ENCODE data around the gene ADAMTS12. TPM values are rescaled to one million over a fixed set of nuclear protein-coding genes. Genes with fewer than 3 reads are reported as not detected.

ADAMTS12 gene
- total RNA-seq, 1 experiment from 2014 or later = 6.2 TPM

GRCh38 chr5:33938881-33939280, 47.1 kb upstream of the ADAMTS12 start:
- H3K9me3 Mint-ChIP-seq = no peaks in the 10 kb centered on the region
- Histone ChIP-seq H2BK120ac (ENCODE audit: low read depth, low read length, poor library complexity, severe bottlenecking) (no peak overlapping the region), H2AK5ac (ENCODE audit: insufficient read length, low read length) (no peak overlapping the region), H3K9me3 (ENCODE audit: control insufficient read depth, low read depth, low read length) (no peaks in the 10 kb centered on the region), H3K4me1 (ENCODE audit: insufficient read depth, low read length) (no peaks in the 10 kb centered on the region), H3K79me2 (ENCODE audit: insufficient read depth, low read length) (no peaks in the 10 kb centered on the region), H3K14ac (ENCODE audit: insufficient read depth, low read length) (no peak overlapping the region), H3K23me2 (ENCODE audit: insufficient read length, low read depth, low read length, poor library complexity, severe bottlenecking) (peaks cover 10% of the 10 kb centered on the region), H4K8ac (replicated peaks; ENCODE audit: insufficient read length, low read depth, low read length) (no peak overlapping the region), H3K4ac (ENCODE audit: low read depth, low read length) (no peak overlapping the region), H4K20me1 (ENCODE audit: control insufficient read depth, insufficient read depth, insufficient read length) (no peaks in the 10 kb centered on the region), H3K79me1 (ENCODE audit: insufficient read depth, low read depth, low read length, poor library complexity, severe bottlenecking) (no peaks in the 10 kb centered on the region), H3K4me2 (ENCODE audit: insufficient read depth, insufficient read length, low read length) (no peak overlapping the region), H2AFZ (ENCODE audit: low read length) (no peak overlapping the region), H4K91ac (ENCODE audit: insufficient read length, low read depth, low read length) (no peak overlapping the region), H4K5ac (ENCODE audit: insufficient read length, low read depth, low read length) (no peak overlapping the region), H3K27me3 (ENCODE audit: insufficient read depth, low read length) (peaks cover 11% of the 10 kb centered on the region; the same call in 1 of the 2 replicates), H3K23ac (ENCODE audit: insufficient read length, low read depth, low read length) (no peak overlapping the region), H2BK12ac (ENCODE audit: insufficient read length, low read depth, low read length) (no peak overlapping the region), H3T11ph (ENCODE audit: low read length) (no peak overlapping the region), H3K18ac (ENCODE audit: insufficient read length, low read depth, low read length) (no peak overlapping the region), H2BK5ac (ENCODE audit: insufficient read length, low read length) (no peak overlapping the region), H2BK15ac (ENCODE audit: low read depth, low read length) (no peak overlapping the region), H3K27ac (ENCODE audit: insufficient read length, low read depth, low read length) (no peak overlapping the region), H3K56ac (ENCODE audit: insufficient read length, low read depth, low read length) (no peak overlapping the region), H3K9ac (ENCODE audit: extremely low read depth, insufficient read length, low read length) (no peak overlapping the region), H2BK20ac (ENCODE audit: low read depth, low read length, poor library complexity, severe bottlenecking) (no peak overlapping the region)
- no peak overlapping the region for H3K27ac Mint-ChIP-seq
- H3K4me1 Mint-ChIP-seq = peaks cover 18 to 25% of the 10 kb centered on the region in 2 experiments
- no peak for TF ChIP-seq CTCF (conservative IDR thresholded peaks at IDR 0.05)
- H3K36me3 Mint-ChIP-seq (ENCODE audit: insufficient read depth in 1 of 3, low read depth in 3 of 3) = no peaks in the 10 kb centered on the region
- no peak for DNase-seq
- WGBS (ENCODE audit: extremely low coverage, insufficient read length, low lambda C conversion rate) = no CpG with 5 or more reads among the region's 15 CpGs
- H3K4me3 Mint-ChIP-seq = peak overlapping the region in 1 of 2 experiments; percentile 49; a peak in 1 of 5 replicates
- H3K27me3 Mint-ChIP-seq (ENCODE audit: low read depth) = peaks cover 38% of the 10 kb centered on the region

Data from H9 (cell line).